HepG2 (cell line): ENCODE measurements around the gene TPRG1. TPM values are rescaled to one million over a fixed set of nuclear protein-coding genes. Genes with fewer than 3 reads are reported as not detected.

Experiments used
- ATAC-seq: fragments of 200-7000 bp; cut with Tn5 transposase; 3 replicates; pipeline ENCODE4 v1.9.1; 2020; ENCODE audit warnings: mild to moderate bottlenecking, moderate library complexity
- BruUV-seq: library from RNA; stranded (reverse); fragments of 400-500 nt; replicated peaks from 2 replicates; lab custom pipeline; 2021; lab: Mats Ljungman, UMichigan
- CTCF ChIA-PET: fragments of 300-600 bp; formaldehyde crosslinking; extraction: SDS; loops from one replicate; lab custom pipeline; 2021; ENCODE audit warnings: low total read pairs, inconsistent platforms, low intra/inter-chr PET ratio; lab: Yijun Ruan, JAX
- POLR2A ChIA-PET: fragments of 350-600 bp; sonication (Branson Sonifier 250); formaldehyde crosslinking; loops from one replicate; lab custom pipeline; 2020; ENCODE audit warnings: antibody characterized with exemption, inconsistent platforms; lab: Yijun Ruan, JAX
- DNase-seq: peaks from one replicate; pipeline ENCODE4 v3.0.0-alpha.2; 2015; ENCODE audit warnings: low spot score
- FAIRE-seq: peaks from 3 replicates; lab custom pipeline; 2011; peaks lifted over from hg19 to GRCh38; lab: Jason Lieb, UNC
- H2AFZ ChIP-seq: one replicate; pipeline ENCODE4 v1.6.1; 2011; ENCODE audit warnings: low read length, inconsistent platforms
- H3K27ac ChIP-seq: fragments of 300-600 bp; 3 replicates; pipeline ENCODE4 v1.8.0; 2011; ENCODE audit warnings: mixed run types, mild to moderate bottlenecking, mixed read lengths, low read length, inconsistent platforms; ENCODE audit not compliant: insufficient read depth; ENCODE audit errors: extremely low read length
- H3K27me3 ChIP-seq, 2 experiments: fragments of 200-600 bp in 1 of 2; 2 replicates in 1 of 2; 3 replicates in 1 of 2; pipeline versions ENCODE4 v1.6.0 to v1.8.0; 2011; ENCODE audit warnings: low read length in 2 of 2, mild to moderate bottlenecking in 2 of 2, moderate library complexity in 2 of 2, inconsistent platforms in 1 of 2; ENCODE audit not compliant: insufficient read depth in 2 of 2, control insufficient read depth in 1 of 2
- H3K36me3 ChIP-seq, 2 experiments: fragments of 200-600 bp in 1 of 2; replicated peaks in 1 of 2; 2 replicates in 1 of 2; 3 replicates in 1 of 2; pipeline versions ENCODE4 v1.5.1 to v1.8.0; 2011; ENCODE audit warnings: low read length in 2 of 2, inconsistent platforms in 1 of 2; ENCODE audit not compliant: insufficient read depth in 2 of 2, control insufficient read depth in 1 of 2
- H3K4me1 ChIP-seq: 2 replicates; pipeline ENCODE4 v1.5.1; 2012; ENCODE audit warnings: low read length, inconsistent platforms; ENCODE audit not compliant: insufficient read depth
- H3K4me2 ChIP-seq: 2 replicates; pipeline ENCODE4 v1.6.0; 2011; ENCODE audit warnings: low read depth, low read length, inconsistent platforms
- H3K4me3 ChIP-seq, 3 experiments: fragments of 200-600 bp in 1 of 3; sonication (generic), shearing (Covaris generic) in 1 of 3; replicated peaks in 1 of 3; 2 replicates each; pipeline ENCODE4 v1.5.1; 2011 to 2016; ENCODE audit warnings: low read length in 3 of 3, inconsistent platforms in 2 of 3, low read depth in 2 of 3, mild to moderate bottlenecking in 2 of 3, control low read depth in 1 of 3, mixed read lengths in 1 of 3; ENCODE audit not compliant: insufficient read depth in 1 of 3
- H3K79me2 ChIP-seq: one replicate; pipeline ENCODE4 v1.6.1; 2011; ENCODE audit warnings: low read length, inconsistent platforms; ENCODE audit not compliant: insufficient read depth
- H3K9ac ChIP-seq: 2 replicates; pipeline ENCODE4 v1.6.0; 2011; ENCODE audit warnings: mild to moderate bottlenecking, low read depth, low read length, inconsistent platforms; ENCODE audit not compliant: insufficient read depth
- H3K9me3 ChIP-seq: 2 replicates; pipeline ENCODE4 v1.5.1; 2012; ENCODE audit warnings: mild to moderate bottlenecking, low read length
- H4K20me1 ChIP-seq: 2 replicates; pipeline ENCODE4 v1.6.0; 2011; ENCODE audit warnings: inconsistent platforms, mild to moderate bottlenecking, low read length, moderate library complexity; ENCODE audit not compliant: insufficient read depth
- HOXA5 ChIP-seq: sonication (generic); formaldehyde crosslinking; IDR thresholded peaks from 2 replicates; pipeline ENCODE4 v1.4.0; 2020; ENCODE audit warnings: missing genetic modification reagents
- NPAS2 ChIP-seq: sonication (generic); formaldehyde crosslinking; IDR thresholded peaks from 2 replicates; pipeline ENCODE4 v1.8.0; 2022; ENCODE audit warnings: mild to moderate bottlenecking, missing genetic modification reagents, borderline replicate concordance
- NR2F1 ChIP-seq, 2 experiments: fragments of 450-650 bp in 1 of 2; formaldehyde crosslinking in 1 of 2; IDR thresholded peaks; 2 replicates each; pipeline versions ENCODE4 v1.5.0 to v1.6.1; 2016 to 2020; ENCODE audit warnings: mild to moderate bottlenecking in 1 of 2, missing compliant biosample characterization in 1 of 2, missing genetic modification reagents in 1 of 2, moderate library complexity in 1 of 2
- ZC3H13 ChIP-seq: sonication (generic); formaldehyde crosslinking; IDR thresholded peaks from 2 replicates; pipeline ENCODE4 v1.8.1; 2023; ENCODE audit warnings: mild to moderate bottlenecking, missing genetic modification reagents, moderate library complexity
- ZNF337 ChIP-seq: sonication (generic); formaldehyde crosslinking; IDR thresholded peaks from 2 replicates; pipeline ENCODE4 v1.5.1; 2020; ENCODE audit warnings: missing genetic modification reagents, low read depth, mild to moderate bottlenecking, borderline replicate concordance
- WGBS: methylation state at CpG from one replicate; pipeline ENCODE4 v1.1.6; 2017; ENCODE audit warnings: low lambda C conversion rate; 5-methylcytosine and 5-hydroxymethylcytosine counted together
- in situ Hi-C: cut with HindIII; loops from 2 replicates; pipeline ENCODE4 v1.10.0; 2017; ENCODE audit warnings: low pct_unique_long_range_greater_than_20kb; ENCODE audit not compliant: extremely low pct_ligation_motif_present
- intact Hi-C: fragments of 100-400 bp; cut with micrococcal nuclease; formaldehyde crosslinking; loops from one replicate; pipeline ENCODE4 v1.10.0; 2022; ENCODE audit not compliant: unreplicated experiment
- polyA plus RNA-seq, 8 experiments: library from polyadenylated mRNA; depleted of rRNA in 3 of 8; stranded (reverse) in 7 of 8; unstranded in 1 of 8; fragments of >200 nt; fragmentation: Illumina TruSeq in 4 of 8; extraction: Trizol in 4 of 8; gene quantifications; 2 replicates each; pipeline versions ENCODE4 v1.2.1 to v1.2.3, GENCODE V29; 2011 to 2016; ENCODE audit warnings: low read depth in 4 of 8, missing spikeins in 1 of 8, mixed read lengths in 1 of 8; ENCODE audit not compliant: insufficient read depth in 1 of 8
- total RNA-seq, 5 experiments: library from RNA; depleted of rRNA; stranded (reverse); fragments of >200 nt; fragmentation: Illumina TruSeq; extraction: Trizol; gene quantifications; 2 replicates each; pipeline ENCODE4 v1.2.3, GENCODE V29; 2016; ENCODE audit warnings: low read depth in 1 of 5
- TF ChIP-seq, protein P1 (sequence below): sonication (generic); formaldehyde crosslinking; IDR thresholded peaks from 2 replicates; pipeline ENCODE4 v1.4.0; 2020; ENCODE audit warnings: missing genetic modification reagents
- TF ChIP-seq, protein P2 (sequence below): sonication (generic); formaldehyde crosslinking; IDR thresholded peaks from 2 replicates; pipeline ENCODE4 v1.5.0; 2020; ENCODE audit warnings: missing genetic modification reagents

Gene TPRG1
- total and polyA plus RNA-seq, 2 of the 13 experiments (the other 11 are each of a cell fraction or from before 2014, with no cell fraction given), result 0.17 TPM; not detected in 1

DNA sequence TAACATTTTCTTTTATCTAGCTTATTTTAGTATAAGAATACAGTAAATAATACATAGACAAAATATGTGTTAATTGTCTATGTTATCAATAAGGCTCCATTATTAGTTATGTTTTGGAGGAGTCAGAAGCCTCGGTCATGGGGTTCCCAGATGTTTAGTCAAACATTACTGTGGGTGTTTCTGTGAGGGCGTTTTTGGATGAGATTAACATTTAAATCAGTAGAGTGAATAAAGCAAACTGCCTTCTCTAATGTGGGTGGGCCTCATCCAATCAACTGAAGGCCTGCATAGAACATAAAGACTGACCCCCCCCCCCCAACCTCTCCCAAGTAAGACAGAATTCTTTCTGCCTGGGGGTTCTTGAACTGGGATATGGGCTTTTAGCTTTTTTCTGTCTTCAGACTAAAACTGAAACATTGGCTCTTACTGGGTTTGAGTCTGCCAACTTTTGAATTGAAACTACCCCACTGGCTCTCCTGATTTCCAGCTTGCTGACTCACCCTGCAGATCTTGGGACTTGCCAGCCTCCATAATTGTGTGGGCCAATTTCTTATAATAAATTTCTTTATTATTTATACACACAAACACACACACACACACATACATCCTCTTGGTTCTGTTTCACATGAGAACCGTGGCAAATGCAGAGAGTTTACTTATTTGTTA is 192.0 kb downstream of the TPRG1 start (continued):
- TF ChIP-seq, protein P1, sequence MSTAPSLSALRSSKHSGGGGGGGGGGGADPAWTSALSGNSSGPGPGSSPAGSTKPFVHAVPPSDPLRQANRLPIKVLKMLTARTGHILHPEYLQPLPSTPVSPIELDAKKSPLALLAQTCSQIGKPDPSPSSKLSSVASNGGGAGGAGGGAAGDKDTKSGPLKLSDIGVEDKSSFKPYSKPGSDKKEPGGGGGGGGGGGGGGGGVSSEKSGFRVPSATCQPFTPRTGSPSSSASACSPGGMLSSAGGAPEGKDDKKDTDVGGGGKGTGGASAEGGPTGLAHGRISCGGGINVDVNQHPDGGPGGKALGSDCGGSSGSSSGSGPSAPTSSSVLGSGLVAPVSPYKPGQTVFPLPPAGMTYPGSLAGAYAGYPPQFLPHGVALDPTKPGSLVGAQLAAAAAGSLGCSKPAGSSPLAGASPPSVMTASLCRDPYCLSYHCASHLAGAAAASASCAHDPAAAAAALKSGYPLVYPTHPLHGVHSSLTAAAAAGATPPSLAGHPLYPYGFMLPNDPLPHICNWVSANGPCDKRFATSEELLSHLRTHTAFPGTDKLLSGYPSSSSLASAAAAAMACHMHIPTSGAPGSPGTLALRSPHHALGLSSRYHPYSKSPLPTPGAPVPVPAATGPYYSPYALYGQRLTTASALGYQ (CRISPR knock-in tag), result no peak
- no peak for TF ChIP-seq HOXA5 (CRISPR knock-in tag)
- TF ChIP-seq NR2F1 (CRISPR knock-in tag; IDR thresholded peaks at IDR 0.05), result no peak
- TF ChIP-seq, all 625 proteins: peak for 0

DNA sequence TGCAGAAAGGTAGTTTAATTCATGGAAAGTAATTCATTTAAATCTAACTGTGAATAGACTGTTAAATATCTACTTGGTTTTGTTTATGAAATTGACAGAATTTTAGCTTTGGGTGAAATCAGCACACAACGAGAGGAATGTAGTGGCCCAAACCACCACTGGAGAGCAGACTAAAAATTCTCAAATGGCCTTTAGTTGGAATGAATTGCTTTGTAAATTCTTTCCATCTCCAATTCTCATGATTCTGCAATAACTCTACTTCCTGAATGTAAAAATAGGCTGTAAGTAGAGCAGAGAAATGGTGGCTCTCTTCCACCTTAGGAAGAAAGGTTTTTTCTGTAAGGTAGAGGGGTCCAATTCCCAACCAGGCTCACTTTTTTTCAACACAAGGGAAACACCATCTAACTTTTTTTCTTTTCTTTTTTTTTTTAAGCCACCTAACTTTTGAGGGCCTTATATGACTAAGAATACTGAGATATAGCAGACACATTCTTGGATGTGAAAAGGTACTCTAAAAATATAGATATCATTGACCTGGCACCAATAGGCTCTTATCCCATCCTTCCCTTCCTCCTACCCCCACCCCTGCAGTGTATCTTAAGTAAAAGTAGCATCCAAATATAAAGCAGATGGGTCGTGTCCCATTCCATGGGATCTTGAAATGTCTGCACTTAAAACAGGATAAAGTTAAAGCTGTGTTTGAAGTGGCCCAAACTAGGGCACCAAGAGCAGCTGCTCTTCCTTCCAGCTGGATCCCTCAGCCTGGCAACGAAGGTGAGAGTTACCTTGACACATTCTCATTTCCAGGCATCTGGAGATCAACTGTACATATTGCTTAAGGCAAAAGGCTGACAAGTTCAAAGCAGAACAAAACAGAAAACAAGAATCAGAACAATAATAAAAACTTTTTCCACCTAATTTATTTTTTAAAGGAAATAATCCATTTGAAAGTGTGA is 194.1 kb downstream of the TPRG1 start:
- TF ChIP-seq ZNF337 (CRISPR knock-in tag) (no peak), ZC3H13 (CRISPR knock-in tag) (no peak), NPAS2 (CRISPR knock-in tag) (no peak)
- TF ChIP-seq, protein P2, sequence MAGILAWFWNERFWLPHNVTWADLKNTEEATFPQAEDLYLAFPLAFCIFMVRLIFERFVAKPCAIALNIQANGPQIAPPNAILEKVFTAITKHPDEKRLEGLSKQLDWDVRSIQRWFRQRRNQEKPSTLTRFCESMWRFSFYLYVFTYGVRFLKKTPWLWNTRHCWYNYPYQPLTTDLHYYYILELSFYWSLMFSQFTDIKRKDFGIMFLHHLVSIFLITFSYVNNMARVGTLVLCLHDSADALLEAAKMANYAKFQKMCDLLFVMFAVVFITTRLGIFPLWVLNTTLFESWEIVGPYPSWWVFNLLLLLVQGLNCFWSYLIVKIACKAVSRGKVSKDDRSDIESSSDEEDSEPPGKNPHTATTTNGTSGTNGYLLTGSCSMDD (CRISPR knock-in tag), result no peak
- Histone ChIP-seq H3K4me3 (no peak overlapping the region), H3K9ac (no peak overlapping the region), H2AFZ (no peak overlapping the region), H3K4me2 (no peak overlapping the region), H4K20me1 (no peaks in the 10 kb centered on the region), H3K36me3 (no peaks in the 10 kb centered on the region), H3K9me3 (no peaks in the 10 kb centered on the region), H3K4me1 (no peaks in the 10 kb centered on the region), H3K27me3 (no peaks in the 10 kb centered on the region), H3K27ac (no peak overlapping the region), H3K79me2 (no peaks in the 10 kb centered on the region)
- FAIRE-seq (no peak), DNase-seq (no peak), ATAC-seq (no peak)
- in situ Hi-C loops, result no loop called here
- CTCF ChIA-PET, result no interaction called here
- intact Hi-C loops, result no loop called here
- POLR2A ChIA-PET, result no interaction called here
- no TSS peak for BruUV-seq
- WGBS, result 5% methylated on average over 3 of the region's 3 CpGs
